NCI-H187 treated with DMSO at 0.1 percent for 48 hours (cell line): Measurements from ENCODE around the gene PDE9A.

ENCODE experiments used
- DNase-seq: peaks from one replicate; lab custom pipeline; 2025; lab: John Stamatoyannopoulos, UW

Gene PDE9A

GRCh38 chr21:42757826-42758655 is 104.6 kb downstream of the PDE9A start:
- DNase-seq, result no peak

- no peak for DNase-seq
These were observed 105.5 kb downstream of the PDE9A start for GRCh38 chr21:42758721-42759593.

GRCh38 chr21:42759594-42759927 is 106.1 kb downstream of the PDE9A start:
- DNase-seq, result no peak

- no peak for DNase-seq
These were observed 107.0 kb downstream of the PDE9A start for GRCh38 chr21:42760361-42760950.

- DNase-seq, result no peak
These were observed 107.7 kb downstream of the PDE9A start for GRCh38 chr21:42760951-42761751.

GRCh38 chr21:42761776-42762335 is 108.4 kb downstream of the PDE9A start:
- no peak for DNase-seq

- DNase-seq, result no peak
These were observed 110.4 kb downstream of the PDE9A start for GRCh38 chr21:42763581-42764442.

GRCh38 chr21:42764443-42764760 is 111.0 kb downstream of the PDE9A start:
- DNase-seq, result no peak

GRCh38 chr21:42764883-42765282 is 111.5 kb downstream of the PDE9A start:
- no peak for DNase-seq

GRCh38 chr21:42765656-42766055 is 112.2 kb downstream of the PDE9A start:
- no peak for DNase-seq

GRCh38 chr21:42766739-42767560 is 113.5 kb downstream of the PDE9A start:
- DNase-seq, result no peak

GRCh38 chr21:42767561-42767835 is 114.1 kb downstream of the PDE9A start:
- no peak for DNase-seq

- no peak for DNase-seq
These were observed 115.1 kb downstream of the PDE9A start for GRCh38 chr21:42768324-42769121.

- DNase-seq, result no peak
These were observed 115.9 kb downstream of the PDE9A start for GRCh38 chr21:42769183-42769819.

GRCh38 chr21:42769820-42770716 is 116.6 kb downstream of the PDE9A start:
- DNase-seq, result no peak

- no peak for DNase-seq
These were observed 117.5 kb downstream of the PDE9A start for GRCh38 chr21:42770717-42771502.

- no peak for DNase-seq
These were observed 118.0 kb downstream of the PDE9A start for GRCh38 chr21:42771503-42771805.
